SK-N-SH (cell line): ENCODE results near the gene TSHZ2.
"Not testable (repeated sequence)": the region's sequence is repeated elsewhere in the genome, so short reads cannot be mapped to it uniquely, and the experiment has no call there.

Experiments used
- CTCF ChIP-seq: fragments of 200-600 bp; sonication (generic); IDR thresholded peaks from 2 replicates; pipeline ENCODE4 v1.6.1; 2017; ENCODE audit warnings: antibody characterized with exemption, mild to moderate bottlenecking, moderate library complexity
- IRF3 ChIP-seq: fragments of 150-350 bp; IDR thresholded peaks from 2 replicates; pipeline ENCODE4 v1.6.1; 2016; ENCODE audit warnings: mild to moderate bottlenecking, low read depth, low read length
- RAD21 ChIP-seq: IDR thresholded peaks from 2 replicates; pipeline ENCODE4 v1.6.1; 2012; ENCODE audit warnings: mild to moderate bottlenecking, low read length
- SMC3 ChIP-seq: IDR thresholded peaks from 2 replicates; pipeline ENCODE4 v1.6.1; 2012; ENCODE audit warnings: low read depth, low read length, improper control_type of control experiment

- TF ChIP-seq IRF3, RAD21, CTCF, SMC3: not testable (repeated sequence)
These were observed 551.5 kb downstream of the TSHZ2 start for GRCh38 chr20:53523615-53524014.
